HS-5 (cell line): ENCODE results near the gene PCID2.
A peak's percentile ranks its signal among the peaks of the same experiment; 100 is the strongest.

Source experiments
- DNase-seq: peaks from one replicate; pipeline ENCODE4 v3.0.0-alpha.2; 2012; ENCODE audit warnings: low read depth

PCID2 gene

DNA sequence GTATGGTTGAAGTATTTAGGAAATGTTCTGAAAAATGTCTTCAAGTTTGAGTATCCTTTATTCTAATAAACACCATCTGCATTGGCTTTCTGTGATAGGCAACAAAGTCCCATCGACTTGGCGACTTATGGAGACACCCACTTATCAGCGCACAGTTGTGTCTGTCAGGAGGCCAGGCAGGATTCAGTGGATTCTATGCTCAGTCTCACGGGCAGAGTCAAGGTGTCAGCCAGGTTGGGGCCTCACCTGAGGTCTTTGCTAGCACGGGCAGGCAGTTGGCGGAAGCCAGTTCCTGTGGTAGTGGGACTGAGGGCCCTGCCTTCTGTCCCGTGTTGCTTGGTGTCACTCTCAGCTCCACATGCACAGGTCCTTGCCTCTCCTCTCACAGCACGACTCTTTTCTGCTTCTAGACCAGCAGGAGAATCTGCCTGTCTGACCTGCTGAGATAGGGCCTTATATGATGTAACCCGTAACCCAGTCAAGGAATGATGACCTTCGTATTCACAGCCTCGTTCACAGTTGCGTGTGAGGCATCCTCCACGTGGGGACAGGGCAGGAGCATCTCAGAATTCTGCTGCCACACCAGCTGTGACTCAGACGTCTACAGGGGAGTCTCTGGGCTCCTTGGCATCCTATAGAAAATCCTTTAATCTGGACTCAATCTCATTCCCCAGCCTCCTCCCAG lies 10.9 kb upstream of the PCID2 start:
- no peak for DNase-seq

DNA sequence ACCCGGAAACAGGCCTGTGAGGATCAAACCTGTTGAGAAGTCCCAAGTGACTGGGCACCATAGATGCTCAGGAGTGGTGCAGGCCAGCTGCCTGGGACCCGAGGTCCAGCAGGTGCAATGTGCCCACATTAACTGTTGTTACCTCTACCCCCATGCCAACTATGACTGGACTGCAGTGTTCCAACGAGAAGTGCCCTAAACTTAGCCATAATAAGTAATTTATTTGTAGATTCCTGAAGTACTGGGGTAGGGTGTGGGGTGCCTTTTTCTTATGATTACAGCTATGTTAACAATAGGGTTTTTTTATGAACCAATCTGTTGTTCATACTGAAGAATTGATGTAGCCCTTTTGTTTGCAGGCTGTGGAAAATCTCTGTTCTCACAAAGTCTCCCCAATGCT lies 10.1 kb upstream of the PCID2 start:
- no peak for DNase-seq

GRCh38 chr13:113216254-113217048 lies 8.0 kb upstream of the PCID2 start:
- peak; percentile 33 for DNase-seq

DNA sequence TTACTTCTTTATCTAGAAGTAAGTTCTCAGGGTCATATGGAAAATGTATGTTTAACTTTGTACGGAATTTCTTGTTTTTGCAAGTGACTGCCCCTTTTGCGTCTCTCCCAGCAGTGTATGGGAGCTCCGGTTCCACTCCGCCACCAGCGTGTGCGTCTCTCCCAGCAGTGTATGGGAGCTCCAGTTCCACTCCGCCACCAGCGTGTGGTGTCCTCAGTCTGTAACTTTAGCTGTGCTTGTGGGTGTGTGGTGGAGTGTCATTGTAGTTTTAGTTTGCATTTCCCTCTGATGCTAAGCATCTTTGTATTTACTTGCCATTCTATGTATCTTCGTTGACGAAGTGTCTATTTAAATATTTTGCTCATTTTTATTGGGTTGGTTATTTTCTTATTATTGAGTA lies 3.3 kb upstream of the PCID2 start:
- DNase-seq, result no peak

DNA sequence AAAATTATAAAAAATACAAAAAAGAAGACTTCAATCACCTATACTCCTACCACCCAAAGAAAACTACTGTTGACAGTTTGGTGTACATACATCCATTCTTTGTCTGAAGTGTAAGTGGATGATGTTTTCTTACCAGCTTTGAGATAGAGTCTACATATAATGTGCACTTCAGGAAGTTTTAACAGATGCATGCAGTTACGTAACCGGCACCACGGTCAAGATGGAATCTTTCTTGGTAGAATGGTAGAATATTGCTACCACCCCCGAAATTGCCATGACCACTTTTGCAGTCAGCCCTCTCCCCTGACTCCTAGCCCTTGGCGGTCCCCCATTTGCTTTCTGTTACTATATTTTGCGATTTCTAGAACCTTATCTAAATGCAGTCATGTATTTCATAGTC lies 2.4 kb upstream of the PCID2 start:
- no peak for DNase-seq

DNA sequence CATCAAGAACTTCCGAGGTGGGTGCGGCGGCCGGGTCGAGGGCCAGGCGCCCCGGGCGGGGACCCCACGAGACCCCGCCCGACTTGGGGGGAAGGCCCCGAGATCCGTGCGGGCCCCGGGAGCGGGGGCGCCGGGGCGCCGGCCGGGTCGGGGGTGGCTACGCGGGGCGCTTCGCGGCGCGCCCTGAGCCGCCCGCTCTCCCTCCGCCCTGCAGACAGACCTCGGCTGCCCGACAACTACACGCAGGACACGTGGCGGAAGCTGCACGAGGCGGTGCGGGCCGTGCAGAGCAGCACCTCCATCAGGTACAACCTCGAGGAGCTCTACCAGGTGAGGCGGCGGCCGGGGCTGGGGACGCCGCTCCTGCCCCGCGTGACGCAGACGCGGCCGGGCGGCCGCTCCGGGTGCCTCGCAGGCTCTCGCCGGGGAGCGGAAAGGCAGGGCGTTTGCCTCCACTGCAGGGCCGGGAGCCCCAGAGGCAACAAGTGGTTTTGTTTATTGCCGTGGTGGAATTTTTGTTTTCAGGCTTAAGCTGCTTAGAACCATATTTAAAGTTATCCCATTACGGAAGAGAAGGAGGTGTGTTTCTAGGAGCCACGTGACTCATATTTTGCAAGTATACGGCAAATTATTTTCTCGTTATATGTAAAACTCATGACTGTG lies 1.4 kb upstream of the PCID2 start:
- DNase-seq, result no peak

- no peak for DNase-seq
Measured at GRCh38 chr13:113209336-113209758, 878 bp upstream of the PCID2 start, which contains the start of gene CUL4A. CUL4A (plus strand) TSS chr13:113209613; CDS start chr13:113209628, 15 bp downstream.

DNA sequence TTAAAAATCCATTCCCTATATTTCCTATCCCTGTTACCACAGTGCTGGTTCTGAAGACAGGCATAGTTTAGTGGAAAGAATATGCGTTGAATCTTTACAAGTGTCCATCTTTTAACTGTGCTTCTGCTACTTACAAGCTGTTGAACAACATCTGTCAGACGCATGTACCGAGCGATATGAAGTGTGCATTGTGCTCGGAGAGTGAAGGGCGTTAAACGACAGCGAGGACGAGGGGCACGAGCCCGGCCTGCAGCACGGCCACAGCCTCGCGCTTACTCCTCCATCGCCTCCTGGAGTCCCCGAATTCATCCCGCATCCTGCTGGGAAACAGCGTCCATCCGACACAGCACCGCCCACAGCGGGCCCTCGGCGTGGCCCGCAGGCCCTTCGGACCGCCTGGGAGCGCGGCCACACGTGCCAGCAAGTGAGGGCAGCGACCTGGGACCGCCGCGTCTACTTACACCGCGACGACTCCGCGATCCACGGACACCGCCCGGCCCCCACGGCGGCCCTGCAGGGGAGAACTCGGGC lies 514 bp downstream of the PCID2 start:
- no peak for DNase-seq

- no peak for DNase-seq
Measured at GRCh38 chr13:113207460-113207859, 1.0 kb downstream of the PCID2 start.

- DNase-seq, result no peak
Measured at GRCh38 chr13:113205428-113205931, 3.0 kb downstream of the PCID2 start.

GRCh38 chr13:113204378-113204734 lies 4.1 kb downstream of the PCID2 start:
- no peak for DNase-seq

- DNase-seq, result no peak
Measured at GRCh38 chr13:113203507-113204377, 4.7 kb downstream of the PCID2 start.

DNA sequence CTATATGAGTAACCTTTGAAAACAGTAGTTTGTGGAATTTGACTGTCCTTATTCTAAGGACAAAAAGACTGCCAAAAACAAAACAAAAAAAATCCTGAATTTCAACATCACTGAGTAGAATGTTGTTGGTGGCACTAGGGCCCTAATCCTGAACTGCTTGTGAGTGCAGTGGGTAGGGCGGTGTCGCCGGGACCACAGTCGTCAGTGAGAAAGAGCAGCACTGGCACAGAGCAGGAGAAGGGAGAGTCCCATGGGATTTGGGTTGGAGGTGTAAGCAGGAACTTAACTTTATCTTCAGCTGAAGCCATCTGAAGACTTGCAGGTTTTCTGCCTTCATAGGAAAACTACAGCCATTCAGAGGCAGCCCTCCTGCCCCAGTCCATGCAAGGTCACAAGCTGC lies 5.6 kb downstream of the PCID2 start:
- no peak for DNase-seq

DNA sequence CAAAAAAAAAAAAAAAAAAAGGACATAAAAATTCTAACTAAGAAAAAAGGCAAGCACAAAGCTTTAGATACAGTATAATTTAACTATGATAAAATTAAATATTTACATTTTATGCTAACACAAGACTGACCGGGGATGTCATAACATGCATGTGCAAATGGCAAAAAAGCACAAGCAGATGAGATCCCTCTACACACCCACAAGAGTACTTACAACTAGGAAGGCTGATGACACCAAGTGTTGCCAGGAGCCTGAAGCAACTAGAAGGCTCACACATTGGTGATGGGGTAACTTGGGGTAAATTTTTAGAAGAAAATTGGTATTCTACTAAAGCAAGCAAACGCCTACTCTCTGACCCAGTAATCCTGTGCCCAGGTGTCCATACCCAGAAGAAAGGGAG lies 6.7 kb downstream of the PCID2 start:
- no peak for DNase-seq

DNA sequence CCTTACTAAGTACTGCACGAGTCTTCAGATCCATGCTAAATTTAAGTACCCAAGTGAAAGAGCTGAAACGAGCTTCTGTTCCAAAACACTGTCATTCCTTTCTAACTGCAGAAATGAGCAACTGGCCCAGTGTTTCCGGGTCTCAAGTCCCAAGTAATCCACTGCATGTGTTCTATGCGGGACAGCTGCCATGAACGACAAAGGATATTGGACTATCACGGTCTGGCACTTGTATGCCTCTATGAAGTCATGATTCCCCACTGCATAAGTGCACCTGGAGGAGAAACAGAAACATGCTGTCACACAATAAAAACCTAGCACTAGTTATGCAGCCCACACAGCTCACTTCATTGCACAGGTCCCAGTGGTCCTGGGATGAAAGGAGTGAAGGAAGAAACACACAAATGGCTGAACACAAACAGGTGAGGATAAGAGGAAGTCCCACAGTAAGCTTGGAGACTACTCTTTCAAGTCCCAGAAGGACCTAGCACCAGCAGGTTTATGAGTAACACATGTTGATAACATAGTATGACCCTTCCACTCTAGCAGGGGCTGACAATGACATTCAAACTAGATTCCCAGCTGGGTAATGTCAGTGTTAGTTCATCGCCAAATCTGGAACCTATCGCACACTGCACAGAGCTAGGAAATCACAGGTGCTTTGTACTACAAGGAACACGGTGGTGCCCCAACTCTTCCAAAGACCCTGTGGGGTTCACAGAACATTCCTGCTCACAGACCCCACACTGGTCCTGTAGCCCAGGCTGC lies 11.3 kb downstream of the PCID2 start:
- no peak for DNase-seq

DNA sequence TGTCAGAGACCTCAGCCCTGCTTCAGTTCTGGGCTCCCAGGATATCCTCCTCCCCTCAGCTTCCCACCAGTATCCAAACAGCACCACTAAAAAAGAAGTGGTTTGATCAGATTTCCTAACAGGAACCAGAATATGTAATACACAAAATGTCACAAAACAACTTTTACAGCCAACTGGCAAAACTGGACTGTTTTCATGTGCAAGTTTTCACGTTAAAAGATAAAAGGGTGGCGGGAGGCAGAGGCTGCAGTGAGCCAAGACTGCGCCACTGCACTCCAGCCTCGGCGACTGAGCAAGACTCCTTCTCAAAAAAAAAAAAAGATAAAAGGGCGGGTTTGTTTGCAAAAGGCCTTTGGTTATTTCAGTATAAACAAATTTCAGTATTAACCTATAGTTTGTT lies 13.1 kb downstream of the PCID2 start:
- no peak for DNase-seq

GRCh38 chr13:113192902-113193301 lies 15.6 kb downstream of the PCID2 start:
- no peak for DNase-seq

- DNase-seq, result no peak
Measured at GRCh38 chr13:113192279-113192678, 16.2 kb downstream of the PCID2 start.

- no peak for DNase-seq
Measured at GRCh38 chr13:113190181-113190580, 18.3 kb downstream of the PCID2 start.

DNA sequence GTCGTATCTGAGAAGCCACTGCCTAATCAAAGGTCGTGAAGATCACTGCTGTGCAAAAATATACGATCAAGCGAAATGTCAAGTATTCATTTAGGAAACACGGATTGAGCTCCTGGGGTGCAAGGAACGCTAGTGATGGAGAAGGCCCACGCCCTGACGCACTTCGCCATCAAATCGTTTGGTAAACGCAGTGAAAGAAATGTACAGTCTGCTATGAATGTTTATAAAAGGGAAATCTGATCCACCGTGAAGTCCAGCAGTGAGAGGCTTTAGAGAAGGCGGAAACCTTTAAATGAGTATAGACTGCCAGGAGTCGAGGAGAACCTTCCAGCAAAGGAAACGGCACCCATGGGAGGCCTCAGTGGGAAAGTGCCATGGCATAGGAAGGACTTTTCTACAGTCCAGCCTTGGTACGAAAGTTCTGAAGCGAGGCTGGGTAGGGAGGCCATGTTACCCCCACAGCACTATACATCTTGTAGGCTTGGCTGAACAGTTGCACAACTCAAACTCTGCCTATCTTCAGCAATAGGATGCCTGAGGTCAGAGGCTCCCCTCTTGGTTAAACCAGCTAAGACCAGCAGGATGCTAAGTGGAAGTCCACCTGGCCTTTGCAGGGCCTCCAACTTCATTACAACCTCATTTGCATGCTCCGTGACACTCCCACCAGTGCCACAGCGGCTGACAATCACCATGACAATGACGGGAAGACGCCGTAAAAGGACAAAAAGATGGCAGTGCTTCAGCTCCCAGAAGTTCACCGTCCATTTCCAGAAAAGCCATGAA lies 20.4 kb downstream of the PCID2 start:
- DNase-seq, result no peak
